ENCODE data around the gene SETDB1. TPM values are rescaled to one million over a fixed set of nuclear protein-coding genes. Genes with fewer than 3 reads are reported as not detected.

Gene SETDB1
- total RNA-seq, 2 experiments from 2014 or later, result 39.4 to 40.4 TPM

DNA sequence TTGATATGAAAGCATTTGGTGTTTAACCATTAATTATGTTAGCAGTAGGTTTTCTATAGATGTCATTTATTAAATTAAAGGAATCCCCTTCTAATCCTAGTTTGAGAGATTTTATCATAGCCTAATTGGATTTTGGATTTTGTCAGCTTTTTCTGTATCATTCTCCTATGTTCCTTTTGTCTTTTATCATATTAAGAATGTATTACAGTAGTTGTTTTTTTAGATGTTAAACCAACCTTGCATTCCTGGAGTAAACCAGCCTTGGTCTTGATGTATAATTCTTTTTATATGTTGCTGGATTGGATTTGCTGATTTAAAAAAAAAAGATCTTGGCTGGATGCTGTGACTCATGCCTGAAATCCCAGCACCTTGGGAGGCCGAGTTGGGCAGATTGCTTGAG lies 5.6 kb downstream of the SETDB1 start:
- no peak overlapping the region for H3K27ac Mint-ChIP-seq
- intact Hi-C loops (cut with DNase I, micrococcal nuclease), result loop anchor here in 1 of 2 experiments (10.0 kb wide), 1 partner anchor 177 kb away; no protein-coding TSS in a partner anchor
- POLR2A ChIA-PET, result no interaction called here
- H3K9me3 Mint-ChIP-seq, result peaks cover 6% of the 10 kb centered on the region
- Histone ChIP-seq H3K27me3 (ENCODE audit: control insufficient read depth in 1 of 2, insufficient read depth in 2 of 2, low read length in 2 of 2) (no peaks in the 10 kb centered on the region), H3K9me3 (ENCODE audit: control insufficient read depth in 1 of 2, insufficient read depth in 1 of 2, low read length in 2 of 2) (peaks cover 5 to 9% of the 10 kb centered on the region in 2 experiments), H3K27ac (ENCODE audit: low read depth in 1 of 2, low read length in 2 of 2) (no peak overlapping the region), H3K36me3 (ENCODE audit: insufficient read depth, low read length) (peaks cover 77% of the 10 kb centered on the region), H3K4me3 (ENCODE audit: low read length) (no peak overlapping the region), H3K4me1 (ENCODE audit: insufficient read depth, low read length) (peaks cover 8% of the 10 kb centered on the region)
- CTCF ChIA-PET, result interaction anchor here (1.7 kb wide), 1 partner anchor 9 kb away, joined by 4 read pairs; no protein-coding TSS in a partner anchor
- peaks cover 25% of the 10 kb centered on the region for H3K4me1 Mint-ChIP-seq (ENCODE audit: low read depth)
- ATAC-seq (ENCODE audit: poor library complexity) (no peak), DNase-seq (peak in 1 of 14 experiments; percentile 32)
- peak overlapping the region; percentile 72 for H3K4me3 Mint-ChIP-seq
- no peaks in the 10 kb centered on the region for H3K27me3 Mint-ChIP-seq
- TF ChIP-seq, protein P1, sequence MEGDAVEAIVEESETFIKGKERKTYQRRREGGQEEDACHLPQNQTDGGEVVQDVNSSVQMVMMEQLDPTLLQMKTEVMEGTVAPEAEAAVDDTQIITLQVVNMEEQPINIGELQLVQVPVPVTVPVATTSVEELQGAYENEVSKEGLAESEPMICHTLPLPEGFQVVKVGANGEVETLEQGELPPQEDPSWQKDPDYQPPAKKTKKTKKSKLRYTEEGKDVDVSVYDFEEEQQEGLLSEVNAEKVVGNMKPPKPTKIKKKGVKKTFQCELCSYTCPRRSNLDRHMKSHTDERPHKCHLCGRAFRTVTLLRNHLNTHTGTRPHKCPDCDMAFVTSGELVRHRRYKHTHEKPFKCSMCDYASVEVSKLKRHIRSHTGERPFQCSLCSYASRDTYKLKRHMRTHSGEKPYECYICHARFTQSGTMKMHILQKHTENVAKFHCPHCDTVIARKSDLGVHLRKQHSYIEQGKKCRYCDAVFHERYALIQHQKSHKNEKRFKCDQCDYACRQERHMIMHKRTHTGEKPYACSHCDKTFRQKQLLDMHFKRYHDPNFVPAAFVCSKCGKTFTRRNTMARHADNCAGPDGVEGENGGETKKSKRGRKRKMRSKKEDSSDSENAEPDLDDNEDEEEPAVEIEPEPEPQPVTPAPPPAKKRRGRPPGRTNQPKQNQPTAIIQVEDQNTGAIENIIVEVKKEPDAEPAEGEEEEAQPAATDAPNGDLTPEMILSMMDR (IDR thresholded peaks at IDR 0.05), result no peak
- peaks cover 89% of the 10 kb centered on the region for H3K36me3 Mint-ChIP-seq (ENCODE audit: low read depth)

DNA sequence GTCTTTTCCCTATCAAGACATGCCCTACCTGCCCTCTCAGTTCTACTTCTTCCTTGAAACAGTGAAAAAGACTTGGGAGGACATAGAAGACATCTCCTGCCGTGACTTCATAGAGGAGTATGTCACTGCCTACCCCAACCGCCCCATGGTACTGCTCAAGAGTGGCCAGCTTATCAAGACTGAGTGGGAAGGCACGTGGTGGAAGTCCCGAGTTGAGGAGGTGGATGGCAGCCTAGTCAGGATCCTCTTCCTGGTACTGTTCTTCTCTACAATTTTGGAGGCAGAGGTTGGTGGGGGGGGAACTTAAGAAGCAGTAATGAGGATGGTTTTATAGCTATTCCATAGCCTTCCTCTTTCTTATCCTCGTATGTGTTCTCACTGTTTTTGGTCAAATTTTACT lies 18.7 kb downstream of the SETDB1 start:
- intact Hi-C loops (cut with DNase I, micrococcal nuclease), result no loop called here
- no peaks in the 10 kb centered on the region for H3K27me3 Mint-ChIP-seq
- TF ChIP-seq, protein P1 (IDR thresholded peaks at IDR 0.05), result no peak
- Histone ChIP-seq H3K9me3 (ENCODE audit: control insufficient read depth in 1 of 2, insufficient read depth in 1 of 2, low read length in 2 of 2) (no peaks in the 10 kb centered on the region), H3K4me1 (ENCODE audit: insufficient read depth, low read length) (no peaks in the 10 kb centered on the region), H3K36me3 (ENCODE audit: insufficient read depth, low read length) (peaks cover 89% of the 10 kb centered on the region), H3K27me3 (ENCODE audit: control insufficient read depth in 1 of 2, insufficient read depth in 2 of 2, low read length in 2 of 2) (no peaks in the 10 kb centered on the region), H3K27ac (ENCODE audit: low read depth in 1 of 2, low read length in 2 of 2) (no peak overlapping the region), H3K4me3 (ENCODE audit: low read length) (no peak overlapping the region)
- DNase-seq, result no peak
- ATAC-seq (ENCODE audit: poor library complexity), result no peak
- no peak overlapping the region for H3K4me3 Mint-ChIP-seq
- ChIA-PET CTCF (no interaction called here), POLR2A (no interaction called here)
- no peaks in the 10 kb centered on the region for H3K4me1 Mint-ChIP-seq (ENCODE audit: low read depth)
- H3K36me3 Mint-ChIP-seq (ENCODE audit: low read depth), result peaks cover 89% of the 10 kb centered on the region
- H3K9me3 Mint-ChIP-seq, result no peaks in the 10 kb centered on the region
- no peak overlapping the region for H3K27ac Mint-ChIP-seq

DNA sequence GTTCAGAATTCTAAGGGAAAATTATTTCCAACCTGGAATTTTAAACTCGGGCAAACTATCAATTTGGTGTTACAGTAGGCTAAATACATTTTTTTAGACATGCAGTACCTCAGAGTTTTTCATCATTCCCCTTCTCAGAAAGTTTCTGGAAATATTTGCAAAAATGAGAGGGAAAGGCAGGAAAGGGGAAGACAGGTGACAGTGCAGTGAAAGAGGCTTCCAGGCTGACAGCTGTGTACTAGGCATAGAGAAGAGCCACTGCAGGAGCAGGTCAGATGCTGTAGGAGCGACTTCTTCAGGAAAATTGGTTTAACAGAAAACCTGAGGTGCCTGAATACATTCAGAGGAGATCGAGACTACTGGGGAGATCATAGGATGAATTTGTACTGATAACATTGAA lies 28.5 kb downstream of the SETDB1 start:
- Mint-ChIP-seq H3K36me3 (ENCODE audit: low read depth) (peaks cover 82% of the 10 kb centered on the region), H3K27me3 (no peaks in the 10 kb centered on the region), H3K4me1 (ENCODE audit: low read depth) (no peaks in the 10 kb centered on the region), H3K27ac (no peak overlapping the region), H3K4me3 (no peak overlapping the region), H3K9me3 (no peaks in the 10 kb centered on the region)
- no peak overlapping the region for H3K27ac ChIP-seq (ENCODE audit: low read depth in 1 of 2, low read length in 2 of 2)
- H3K4me3 ChIP-seq (ENCODE audit: low read length), result no peak overlapping the region
- ChIA-PET CTCF (no interaction called here), POLR2A (no interaction called here)
- ATAC-seq (ENCODE audit: poor library complexity) (no peak), DNase-seq (no peak)
- no peaks in the 10 kb centered on the region for H3K27me3 ChIP-seq (ENCODE audit: control insufficient read depth in 1 of 2, insufficient read depth in 2 of 2, low read length in 2 of 2)
- H3K9me3 ChIP-seq (ENCODE audit: control insufficient read depth in 1 of 2, insufficient read depth in 1 of 2, low read length in 2 of 2), result no peaks in the 10 kb centered on the region
- intact Hi-C loops (cut with DNase I, micrococcal nuclease), result no loop called here
- peaks cover 65% of the 10 kb centered on the region for H3K36me3 ChIP-seq (ENCODE audit: insufficient read depth, low read length)
- no peaks in the 10 kb centered on the region for H3K4me1 ChIP-seq (ENCODE audit: insufficient read depth, low read length)
- TF ChIP-seq, protein P1 (IDR thresholded peaks at IDR 0.05), result no peak
